Mammary epithelial cell (primary cell): Measurements from ENCODE around the gene GALP.

ENCODE experiments used
- EZH2 ChIP-seq: IDR thresholded peaks from 2 replicates; pipeline ENCODE4 v1.6.1; 2012; ENCODE audit warnings: low read length, inconsistent platforms, borderline replicate concordance
- TF ChIP-seq, protein P1 (sequence below), 2 donors: IDR thresholded peaks in 1 of 2; conservative IDR thresholded peaks in 1 of 2; 2 replicates each; pipeline ENCODE4 v1.5.1; 2011 to 2012; ENCODE audit warnings: inconsistent platforms in 2 of 2, low read length in 2 of 2, mild to moderate bottlenecking in 2 of 2, control low read depth in 1 of 2, low read depth in 1 of 2; ENCODE audit not compliant: insufficient read depth in 1 of 2; ENCODE audit errors: extremely low read depth in 1 of 2

GRCh38 chr19:56222901-56223300 is 47.1 kb downstream of the GALP start:
- TF ChIP-seq, protein P1, sequence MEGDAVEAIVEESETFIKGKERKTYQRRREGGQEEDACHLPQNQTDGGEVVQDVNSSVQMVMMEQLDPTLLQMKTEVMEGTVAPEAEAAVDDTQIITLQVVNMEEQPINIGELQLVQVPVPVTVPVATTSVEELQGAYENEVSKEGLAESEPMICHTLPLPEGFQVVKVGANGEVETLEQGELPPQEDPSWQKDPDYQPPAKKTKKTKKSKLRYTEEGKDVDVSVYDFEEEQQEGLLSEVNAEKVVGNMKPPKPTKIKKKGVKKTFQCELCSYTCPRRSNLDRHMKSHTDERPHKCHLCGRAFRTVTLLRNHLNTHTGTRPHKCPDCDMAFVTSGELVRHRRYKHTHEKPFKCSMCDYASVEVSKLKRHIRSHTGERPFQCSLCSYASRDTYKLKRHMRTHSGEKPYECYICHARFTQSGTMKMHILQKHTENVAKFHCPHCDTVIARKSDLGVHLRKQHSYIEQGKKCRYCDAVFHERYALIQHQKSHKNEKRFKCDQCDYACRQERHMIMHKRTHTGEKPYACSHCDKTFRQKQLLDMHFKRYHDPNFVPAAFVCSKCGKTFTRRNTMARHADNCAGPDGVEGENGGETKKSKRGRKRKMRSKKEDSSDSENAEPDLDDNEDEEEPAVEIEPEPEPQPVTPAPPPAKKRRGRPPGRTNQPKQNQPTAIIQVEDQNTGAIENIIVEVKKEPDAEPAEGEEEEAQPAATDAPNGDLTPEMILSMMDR (conservative IDR thresholded peaks at IDR 0.05 in 1 of 2, IDR thresholded peaks at IDR 0.05 in 1 of 2; ENCODE audit: extremely low read depth in 1 of 2, insufficient read depth in 1 of 2, low read depth in 1 of 2, low read length in 2 of 2), result no peak
- no peak for TF ChIP-seq EZH2
